HG02763 (cell line): ENCODE measurements around the gene SMARCD2.

Source experiments
- ATAC-seq: cut with Tn5 transposase; IDR thresholded peaks from one replicate; pipeline ENCODE4 v1.9.1; 2021; ENCODE audit warnings: mild to moderate bottlenecking, moderate library complexity; ENCODE audit not compliant: unreplicated experiment

SMARCD2 gene

DNA sequence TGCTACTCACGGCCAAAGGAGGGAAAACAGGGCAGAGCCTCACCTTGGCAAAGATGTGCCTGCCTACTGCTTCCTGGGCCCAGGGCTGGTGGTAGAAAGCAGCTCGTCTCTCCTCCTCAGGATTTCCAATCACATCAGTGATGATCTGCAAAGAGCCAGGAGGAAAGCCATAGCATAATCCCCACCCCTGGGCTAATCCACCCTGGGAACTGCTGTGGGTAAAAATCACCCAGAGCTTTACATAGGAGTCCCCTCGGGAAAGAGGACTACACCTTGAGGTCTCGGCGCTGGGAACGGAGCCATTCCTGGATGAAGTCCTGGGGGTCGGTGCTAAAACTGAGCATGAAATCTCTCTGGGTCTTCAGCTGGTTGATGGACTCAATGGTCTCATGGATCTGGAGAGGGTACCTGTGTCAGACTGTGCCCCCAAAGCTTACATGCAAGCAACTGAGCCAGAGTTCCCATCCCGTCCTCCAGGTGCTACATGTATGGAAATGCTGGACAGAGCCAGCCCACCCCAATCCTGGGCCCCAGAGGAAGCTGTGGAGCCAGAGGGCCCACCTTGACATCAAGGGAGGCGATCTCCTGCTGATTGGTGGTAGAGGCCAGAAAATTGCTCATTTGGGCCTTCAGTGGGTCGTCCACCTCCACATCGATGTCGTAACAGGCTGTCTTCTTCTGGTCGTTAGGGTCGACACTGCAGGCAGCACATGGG, 9.3 kb downstream of the SMARCD2 start:
- ATAC-seq = no peak

DNA sequence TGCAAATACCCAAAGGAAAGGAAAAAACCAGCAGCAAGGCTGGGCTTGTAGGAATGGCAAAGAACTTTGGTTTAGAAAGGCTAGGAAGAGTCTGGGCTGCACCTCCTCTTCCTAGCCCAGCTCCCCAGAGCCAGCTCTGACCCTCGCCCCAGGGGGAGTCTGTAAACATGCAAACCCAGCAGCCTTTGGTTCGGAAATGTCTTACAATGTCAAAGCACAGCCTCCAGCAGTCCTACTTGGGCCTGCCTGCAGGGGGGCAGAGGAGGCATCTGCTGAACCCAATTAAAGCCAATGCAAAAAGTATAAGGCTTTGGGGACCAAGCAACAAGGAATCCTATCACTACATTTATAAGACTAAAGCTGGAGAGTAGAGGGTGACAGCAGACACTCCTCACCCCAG, 10.0 kb downstream of the SMARCD2 start:
- no peak for ATAC-seq

DNA sequence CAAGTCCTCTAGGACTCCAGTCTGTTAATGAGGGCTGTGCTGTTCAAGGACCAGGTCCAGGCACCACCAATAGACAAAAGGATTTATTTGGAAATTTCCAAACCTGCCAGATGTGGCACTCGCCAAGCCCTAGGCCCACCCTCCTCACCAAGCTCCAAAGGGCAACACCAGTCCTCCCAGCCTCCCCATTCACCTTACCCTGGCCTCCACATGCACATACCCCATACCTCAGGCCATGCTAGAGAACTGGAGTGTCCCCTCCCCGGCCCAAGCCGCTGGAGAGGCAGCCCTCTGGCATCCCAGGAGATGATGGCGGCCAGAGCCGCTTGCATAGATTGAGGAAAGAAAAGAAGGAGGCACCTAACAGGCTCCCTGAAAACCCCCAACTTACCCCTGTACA, 10.5 kb downstream of the SMARCD2 start:
- ATAC-seq = no peak

DNA sequence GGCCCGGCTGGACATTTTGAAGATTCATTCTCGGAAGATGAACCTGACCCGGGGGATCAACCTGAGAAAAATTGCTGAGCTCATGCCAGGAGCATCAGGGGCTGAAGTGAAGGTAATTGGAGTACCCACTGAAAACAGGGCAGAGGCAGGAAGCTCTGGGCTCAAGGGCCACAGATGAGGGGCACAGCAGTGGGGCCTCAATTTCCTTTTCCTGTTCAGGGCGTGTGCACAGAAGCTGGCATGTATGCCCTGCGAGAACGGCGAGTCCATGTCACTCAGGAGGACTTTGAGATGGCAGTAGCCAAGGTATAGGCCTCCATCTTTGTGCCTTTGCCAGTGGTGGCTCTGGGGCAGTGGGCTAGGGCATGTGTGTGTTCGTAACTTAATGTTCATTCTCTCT, 11.0 kb downstream of the SMARCD2 start:
- no peak for ATAC-seq

DNA sequence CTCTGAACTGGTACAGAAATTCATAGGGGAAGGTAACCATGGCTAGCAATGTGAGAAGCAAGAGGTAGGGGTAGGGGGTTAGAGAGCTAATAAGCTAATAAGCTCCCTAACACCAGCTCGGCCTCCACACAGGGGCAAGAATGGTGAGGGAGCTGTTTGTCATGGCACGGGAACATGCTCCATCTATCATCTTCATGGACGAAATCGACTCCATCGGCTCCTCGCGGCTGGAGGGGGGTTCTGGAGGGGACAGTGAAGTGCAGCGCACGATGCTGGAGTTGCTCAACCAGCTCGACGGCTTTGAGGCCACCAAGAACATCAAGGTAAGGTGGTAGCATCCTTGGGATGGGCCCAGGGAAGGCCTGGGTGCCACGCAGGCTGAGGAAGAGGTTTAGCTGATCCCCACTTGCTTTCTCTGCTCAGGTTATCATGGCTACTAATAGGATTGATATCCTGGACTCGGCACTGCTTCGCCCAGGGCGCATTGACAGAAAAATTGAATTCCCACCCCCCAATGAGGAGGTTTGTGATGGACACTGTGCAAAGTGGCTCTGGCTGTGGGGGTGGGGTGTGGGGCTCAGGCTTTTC, 11.5 kb downstream of the SMARCD2 start:
- no peak for ATAC-seq

DNA sequence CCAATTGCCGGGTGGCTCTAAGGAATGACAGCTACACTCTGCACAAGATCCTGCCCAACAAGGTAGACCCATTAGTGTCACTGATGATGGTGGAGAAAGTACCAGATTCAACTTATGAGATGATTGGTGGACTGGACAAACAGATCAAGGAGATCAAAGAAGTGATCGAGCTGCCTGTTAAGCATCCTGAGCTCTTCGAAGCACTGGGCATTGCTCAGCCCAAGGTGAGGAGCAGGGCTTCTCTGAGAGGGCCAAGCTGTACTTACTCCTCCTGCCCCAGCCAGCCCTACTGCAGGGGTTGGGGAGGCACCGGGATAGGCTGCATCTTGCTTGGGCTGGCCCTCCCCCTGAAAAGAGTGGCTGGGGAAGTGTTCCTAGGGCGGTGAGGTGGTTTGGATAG, 12.2 kb downstream of the SMARCD2 start:
- no peak for ATAC-seq

DNA sequence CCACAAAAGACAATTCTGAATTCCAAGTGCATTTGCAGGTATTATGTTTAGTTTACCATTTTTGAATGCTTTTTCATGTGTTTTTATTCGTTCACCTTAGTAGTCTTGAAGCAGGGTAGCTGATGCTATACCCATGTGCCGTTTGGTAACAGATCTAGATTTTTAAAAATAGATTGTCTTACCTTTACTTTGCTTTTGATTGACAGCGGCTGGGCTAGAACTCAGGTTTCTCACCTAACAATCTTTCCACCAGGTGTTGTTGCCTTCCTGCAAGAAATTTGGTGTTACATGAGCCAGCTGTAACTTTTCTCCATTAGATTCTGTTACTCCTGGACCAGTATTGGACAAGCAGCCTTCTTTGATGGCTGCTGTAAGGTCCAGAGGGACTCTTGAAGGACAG, 13.5 kb downstream of the SMARCD2 start:
- no peak for ATAC-seq

DNA sequence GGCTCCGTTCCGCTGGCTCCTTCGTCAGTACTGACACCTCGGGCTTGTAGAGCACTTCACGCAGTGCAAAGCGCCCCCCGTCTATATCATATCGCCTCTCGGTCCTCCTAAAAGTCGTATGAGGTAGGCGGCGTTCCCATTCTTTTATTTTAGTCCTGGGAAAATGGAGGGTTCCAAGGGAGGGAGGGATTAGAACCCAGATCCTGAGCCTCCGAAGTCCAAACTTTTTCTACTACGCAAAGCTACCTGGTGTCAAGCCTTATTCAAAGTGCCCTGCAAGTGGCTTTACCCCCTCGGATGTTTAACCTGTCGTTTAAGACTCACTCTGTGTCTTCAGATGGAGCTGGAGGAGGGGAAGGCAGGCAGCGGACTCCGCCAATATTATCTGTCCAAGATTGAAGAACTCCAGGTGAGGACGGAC, 14.7 kb downstream of the SMARCD2 start:
- no peak for ATAC-seq

DNA sequence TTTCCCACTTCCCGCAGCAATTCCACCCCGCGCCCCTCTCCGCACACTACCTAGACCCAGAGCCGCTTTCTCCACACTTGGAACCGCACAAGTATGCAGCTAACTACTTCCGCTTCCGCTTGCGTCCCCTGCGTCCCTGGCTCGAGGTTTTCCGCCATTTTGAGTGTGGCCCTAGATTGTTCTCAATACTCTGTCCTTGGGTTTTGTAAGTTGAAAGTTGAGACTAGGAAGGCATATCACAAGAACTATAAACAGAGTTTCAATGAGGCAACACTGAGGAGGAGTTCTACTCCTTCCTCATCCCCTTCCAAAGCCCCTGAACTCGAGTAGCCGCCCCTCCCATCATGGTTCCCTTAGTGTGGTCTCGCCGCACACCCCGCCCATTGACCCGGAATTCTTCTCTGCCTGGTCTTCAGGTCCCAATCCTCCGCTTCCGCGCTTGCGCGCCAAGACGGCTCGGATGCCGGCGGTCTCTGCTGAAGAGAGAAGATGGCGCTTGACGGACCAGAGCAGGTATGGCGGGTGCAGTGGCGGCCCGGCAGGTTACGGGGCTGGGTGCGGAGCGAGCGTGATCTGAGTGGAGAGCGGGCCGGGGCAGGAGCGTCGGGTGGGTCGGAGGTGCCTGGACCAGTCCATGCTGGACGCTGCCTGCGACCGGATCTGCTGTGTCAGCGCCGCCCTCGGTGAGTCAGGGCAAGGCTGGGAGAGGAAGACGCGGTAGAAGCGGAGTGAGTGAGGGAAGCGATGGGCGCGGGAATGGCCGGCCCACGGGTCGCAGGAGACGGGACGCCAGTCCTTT, 15.3 kb downstream of the SMARCD2 start, which contains the start of the genes FTSJ3 and PSMC5:
TSS of gene FTSJ3 (minus strand) at position 662 of the 799 bp plus-strand sequence. CDS start 761 bp downstream, outside the sequence.
TSS of gene PSMC5 (plus strand) at position 430 of the 799 bp plus-strand sequence. CDS start at position 490, 60 bp downstream.
- ATAC-seq = peak; percentile 84

DNA sequence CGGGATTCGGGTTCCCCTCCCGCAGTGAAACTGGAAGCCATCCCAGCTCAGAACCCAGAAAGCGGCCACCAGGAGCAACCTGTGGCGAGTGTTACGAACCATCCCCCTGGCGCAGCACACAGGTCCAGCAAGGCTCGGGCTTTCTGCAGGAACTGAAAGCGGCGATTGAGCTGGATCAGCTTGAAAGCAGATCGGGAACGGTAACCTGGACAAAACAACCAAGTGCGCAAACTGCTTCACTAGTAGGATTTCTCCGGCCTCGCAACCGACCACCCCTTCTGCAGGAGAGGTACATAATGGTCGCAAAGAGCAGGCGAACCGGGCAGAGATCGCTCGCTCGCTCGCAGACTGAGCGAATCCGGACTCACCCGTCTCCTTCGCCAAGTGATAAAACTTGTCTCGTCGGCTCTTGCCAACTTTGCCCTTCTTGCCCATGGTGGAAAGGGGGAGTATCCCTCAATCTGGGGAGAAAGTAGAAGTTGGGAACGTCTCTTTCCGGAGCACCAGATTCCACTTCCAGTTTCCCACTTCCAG, 15.9 kb downstream of the SMARCD2 start:
- ATAC-seq = no peak

DNA sequence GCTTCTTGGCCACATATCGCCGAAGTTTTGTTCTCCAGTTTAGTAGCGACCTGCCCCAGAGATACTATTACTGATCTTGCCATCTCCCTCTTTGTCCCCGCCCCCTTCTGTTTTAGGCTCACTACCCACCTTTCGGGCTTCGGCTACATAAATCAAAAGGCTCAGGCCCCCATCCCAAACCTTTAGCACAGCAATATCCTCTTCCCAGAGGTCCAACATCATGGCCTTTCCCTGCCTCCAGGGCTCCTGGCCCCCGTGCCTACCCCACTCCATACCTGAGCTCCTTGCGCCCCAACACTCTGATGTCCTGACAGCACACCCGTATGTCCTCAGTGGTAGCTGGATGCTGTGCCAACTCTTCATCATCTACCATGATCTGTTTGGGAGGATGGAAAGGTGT, 18.1 kb downstream of the SMARCD2 start:
- no peak for ATAC-seq

DNA sequence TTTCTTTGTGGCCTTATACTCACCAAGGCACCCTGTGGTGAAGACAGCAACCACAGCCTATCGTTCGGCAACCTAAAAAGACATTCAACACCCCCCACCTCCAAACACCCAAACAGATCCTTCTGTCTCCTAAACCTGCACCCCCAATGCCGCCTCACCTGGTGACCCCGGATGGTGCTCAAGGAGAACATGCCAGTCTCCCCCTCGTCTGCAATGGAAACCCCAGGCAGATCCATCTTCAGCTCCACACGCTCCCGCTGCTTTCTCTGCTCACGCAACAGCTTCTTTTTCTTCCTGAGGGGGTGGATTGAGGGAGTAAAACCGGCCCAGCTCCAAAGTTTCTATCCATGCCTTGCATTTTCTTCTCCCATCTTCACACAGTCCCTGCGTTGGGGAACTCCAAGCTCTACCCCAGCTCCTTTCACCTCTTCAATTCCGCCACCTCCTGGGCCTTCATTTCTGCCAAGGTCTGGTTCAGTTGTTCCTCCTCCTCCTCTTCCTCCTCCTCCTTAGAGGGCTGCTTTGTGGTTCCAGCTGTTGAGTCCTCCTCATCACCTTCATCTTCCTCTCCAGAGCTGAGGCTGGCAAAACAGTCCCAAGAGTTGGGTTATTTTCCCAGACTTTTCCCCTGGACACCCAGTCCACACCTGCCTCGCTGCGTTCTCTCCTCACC, 18.7 kb downstream of the SMARCD2 start:
- no peak for ATAC-seq

DNA sequence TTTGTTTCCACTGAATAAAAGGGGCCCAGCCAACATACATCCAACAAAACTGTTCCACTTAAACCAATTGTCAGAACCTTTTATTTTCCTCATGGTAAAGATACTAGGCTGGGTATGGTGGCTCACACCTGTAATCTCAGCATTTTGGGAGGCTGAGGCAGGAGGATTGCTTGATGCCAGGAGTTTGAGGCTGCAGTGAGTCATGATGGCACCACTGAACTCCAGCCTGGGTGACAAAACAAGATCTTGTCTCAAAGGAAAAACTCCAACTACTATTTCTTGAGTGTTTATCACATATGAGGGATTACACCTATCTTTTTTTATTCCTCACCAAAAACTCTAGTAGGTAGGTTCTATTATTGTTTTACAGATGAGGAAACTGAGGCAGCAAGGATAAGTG, 19.9 kb downstream of the SMARCD2 start:
- ATAC-seq = no peak

DNA sequence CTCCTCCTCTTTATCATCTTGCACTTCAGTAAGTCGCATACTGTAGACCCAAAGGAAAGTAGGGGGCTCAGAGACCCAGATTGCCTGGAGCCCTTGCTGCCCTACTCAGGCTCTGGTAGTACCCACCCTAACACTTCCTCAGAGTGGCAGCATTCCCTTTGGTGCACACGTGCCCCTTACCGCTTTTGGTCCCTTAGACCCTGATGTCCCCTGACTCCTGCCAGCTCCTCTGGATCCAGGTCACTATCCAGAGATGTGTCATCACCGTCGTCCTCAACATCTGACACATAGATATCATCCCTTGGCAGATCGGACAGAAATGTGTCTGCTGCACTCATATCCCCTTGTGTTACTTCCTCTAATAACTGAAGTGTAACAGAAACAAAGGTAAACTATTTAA, 20.7 kb downstream of the SMARCD2 start:
- no peak for ATAC-seq

DNA sequence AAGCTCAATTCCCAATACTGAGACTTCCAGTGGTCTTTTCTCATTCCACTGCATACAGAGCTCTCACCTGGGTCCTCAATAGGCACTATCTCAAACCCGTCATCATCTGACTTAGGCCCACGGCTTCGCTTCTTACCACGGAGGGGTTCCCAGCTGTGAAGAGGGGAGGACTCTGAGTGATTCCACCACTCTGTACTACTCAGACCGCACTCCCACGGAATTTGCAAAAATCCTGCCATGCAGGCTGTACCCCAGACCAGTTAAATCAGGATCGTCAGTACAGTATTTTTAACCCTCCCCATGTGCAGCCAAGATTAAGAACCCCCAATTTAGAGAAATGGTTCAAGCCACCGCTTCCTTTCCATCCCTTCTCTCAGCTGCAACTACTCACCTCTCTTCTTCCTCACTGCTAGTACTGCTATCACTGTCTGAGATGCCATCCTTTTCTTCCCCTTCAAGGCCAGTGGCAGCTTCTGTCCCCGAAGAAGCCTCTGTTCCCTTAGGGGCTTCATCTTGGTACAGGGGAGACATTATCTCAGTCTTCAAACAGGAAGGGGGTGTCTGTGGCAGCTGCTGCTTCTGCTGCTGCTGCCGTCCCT, 21.4 kb downstream of the SMARCD2 start:
- ATAC-seq = no peak

DNA sequence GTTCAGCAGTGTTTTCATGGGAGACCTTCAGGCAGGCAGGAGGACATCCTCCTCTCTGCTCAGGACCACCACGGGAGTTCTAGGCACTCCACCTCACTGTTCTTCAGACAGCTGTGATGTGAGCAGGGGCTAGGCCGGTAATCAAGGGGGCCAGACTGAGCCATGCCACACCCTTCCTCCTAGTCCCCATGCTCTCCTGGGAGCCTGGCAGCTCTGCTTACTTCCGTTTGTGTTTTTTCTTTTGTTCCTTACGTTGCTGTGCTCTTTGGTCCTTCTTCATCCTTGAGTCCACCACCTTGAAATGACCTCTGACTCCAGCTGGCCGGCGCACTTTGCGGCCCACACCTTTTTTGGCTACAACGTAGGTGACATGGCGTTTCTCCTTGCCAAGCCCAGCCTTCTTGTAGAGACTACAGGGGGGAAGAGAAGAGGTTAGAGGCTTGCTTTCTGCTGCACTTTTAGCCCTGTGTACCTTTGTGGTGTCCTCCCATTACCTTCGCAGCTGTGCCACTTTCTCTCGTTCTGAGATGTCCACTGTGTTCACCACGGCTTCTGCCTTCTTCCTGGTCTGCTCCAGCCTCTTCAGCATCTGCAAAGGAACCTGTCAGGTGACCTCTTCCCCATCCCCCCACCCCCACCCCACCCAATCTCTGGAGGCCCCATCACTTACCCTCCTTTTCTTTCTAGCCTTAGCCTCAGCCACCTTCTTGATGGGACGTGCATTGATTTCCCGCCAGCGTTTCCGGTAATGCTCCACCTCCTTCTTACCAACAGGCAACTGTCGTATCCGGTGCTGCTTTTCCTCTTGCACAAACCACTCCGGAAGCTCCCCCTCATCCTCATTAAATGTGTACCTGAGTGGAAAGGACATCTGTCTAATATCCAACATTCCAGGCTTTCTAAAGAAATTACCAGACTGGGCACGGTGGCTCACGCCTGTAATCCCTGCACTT, 22.6 kb downstream of the SMARCD2 start:
- no peak for ATAC-seq

DNA sequence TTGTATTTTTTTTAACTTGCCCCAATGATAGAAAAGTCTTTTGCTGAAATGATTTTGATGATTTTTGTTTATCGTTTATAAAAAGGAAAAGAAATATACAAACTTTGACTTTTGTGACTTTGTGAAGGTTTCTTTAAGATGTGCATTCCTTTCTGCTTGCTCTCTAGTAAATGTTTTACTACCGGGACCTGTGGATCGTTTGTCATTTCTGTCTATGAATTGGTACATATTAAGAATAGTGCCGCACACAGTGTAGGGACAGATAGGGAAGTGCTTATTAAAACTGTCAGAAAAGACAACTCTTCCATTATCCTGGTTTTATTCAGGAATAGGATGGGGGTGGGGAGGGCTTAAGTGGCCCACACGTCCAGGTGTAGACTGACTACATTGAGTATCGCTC, 23.4 kb downstream of the SMARCD2 start:
- ATAC-seq = no peak

DNA sequence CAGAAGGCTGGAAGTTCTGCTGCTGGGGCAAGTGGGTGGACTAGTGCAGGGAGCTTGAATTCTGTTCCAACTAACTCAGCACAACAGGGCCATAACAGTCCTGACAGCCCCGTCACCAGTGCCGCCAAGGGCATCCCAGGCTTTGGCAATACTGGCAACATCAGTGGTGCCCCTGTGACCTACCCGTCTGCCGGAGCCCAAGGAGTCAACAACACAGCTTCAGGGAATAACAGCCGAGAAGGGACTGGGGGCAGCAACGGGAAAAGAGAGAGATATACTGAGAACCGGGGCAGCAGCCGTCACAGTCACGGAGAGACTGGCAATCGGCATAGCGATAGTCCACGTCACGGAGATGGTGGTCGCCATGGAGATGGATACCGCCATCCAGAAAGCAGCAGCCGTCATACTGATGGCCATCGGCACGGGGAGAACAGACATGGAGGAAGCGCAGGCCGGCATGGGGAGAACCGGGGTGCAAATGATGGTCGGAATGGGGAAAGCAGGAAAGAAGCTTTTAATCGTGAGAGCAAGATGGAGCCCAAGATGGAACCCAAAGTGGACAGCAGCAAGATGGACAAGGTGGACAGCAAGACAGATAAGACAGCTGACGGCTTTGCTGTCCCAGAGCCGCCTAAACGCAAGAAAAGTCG, 24.6 kb downstream of the SMARCD2 start:
- ATAC-seq = no peak

DNA sequence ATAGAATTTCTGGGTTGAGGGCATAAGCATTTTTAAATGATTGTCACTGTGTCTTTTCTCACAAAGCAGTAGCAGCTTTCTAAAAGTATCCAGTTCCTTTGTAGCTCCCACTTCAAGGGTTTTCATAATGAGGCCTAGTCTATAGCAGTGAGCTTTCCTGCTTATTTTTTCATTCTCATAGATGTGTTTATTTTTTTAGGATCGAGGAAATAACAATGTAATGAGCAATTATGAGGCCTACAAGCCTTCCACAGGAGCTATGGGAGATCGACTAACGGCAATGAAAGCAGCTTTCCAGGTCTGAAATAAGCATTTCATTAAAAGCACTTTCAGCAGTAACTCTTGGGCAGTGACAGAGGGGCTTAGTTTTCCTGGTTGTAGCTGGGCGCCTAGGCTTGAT, 25.8 kb downstream of the SMARCD2 start:
- ATAC-seq = no peak
